ENCODE measurements around the gene AOAH. TPM values are rescaled to one million over a fixed set of nuclear protein-coding genes. Genes with fewer than 3 reads are reported as not detected.

Gene AOAH
- total RNA-seq, 6 experiments from 2014 or later, result not detected

- no peak for TF ChIP-seq CTCF (IDR thresholded peaks at IDR 0.05)
- peaks cover 4% of the 10 kb centered on the region for H3K27me3 Mint-ChIP-seq (ENCODE audit: insufficient read depth)
- H3K27ac Mint-ChIP-seq, result no peak overlapping the region
- H3K9me3 Mint-ChIP-seq, result no peaks in the 10 kb centered on the region
- H3K4me3 Mint-ChIP-seq, result no peak overlapping the region
- no peaks in the 10 kb centered on the region for H3K4me1 Mint-ChIP-seq (ENCODE audit: low read depth)
- no peaks in the 10 kb centered on the region for H3K36me3 Mint-ChIP-seq (ENCODE audit: low read depth)
- no peak for DNase-seq
Measured at GRCh38 chr7:36606153-36606975, 117.9 kb downstream of the AOAH start.

- Mint-ChIP-seq H3K36me3 (ENCODE audit: low read depth) (no peaks in the 10 kb centered on the region), H3K4me3 (no peak overlapping the region), H3K27ac (no peak overlapping the region), H3K9me3 (no peaks in the 10 kb centered on the region), H3K4me1 (ENCODE audit: low read depth) (no peaks in the 10 kb centered on the region), H3K27me3 (ENCODE audit: insufficient read depth) (peaks cover 4% of the 10 kb centered on the region)
- TF ChIP-seq CTCF (IDR thresholded peaks at IDR 0.05), result no peak
- DNase-seq, result no peak
Measured at GRCh38 chr7:36605261-36606051, 118.8 kb downstream of the AOAH start.

- Mint-ChIP-seq H3K4me1 (ENCODE audit: low read depth) (no peaks in the 10 kb centered on the region), H3K27ac (no peak overlapping the region), H3K27me3 (ENCODE audit: insufficient read depth) (peaks cover 4% of the 10 kb centered on the region), H3K36me3 (ENCODE audit: low read depth) (no peaks in the 10 kb centered on the region), H3K9me3 (no peaks in the 10 kb centered on the region), H3K4me3 (no peak overlapping the region)
- TF ChIP-seq CTCF (IDR thresholded peaks at IDR 0.05), result no peak
- no peak for DNase-seq
Measured at GRCh38 chr7:36604806-36605205, 119.5 kb downstream of the AOAH start.

- DNase-seq, result no peak
- H3K4me1 Mint-ChIP-seq (ENCODE audit: low read depth), result no peaks in the 10 kb centered on the region
- no peak for TF ChIP-seq CTCF (IDR thresholded peaks at IDR 0.05)
- peaks cover 3% of the 10 kb centered on the region for H3K27me3 Mint-ChIP-seq (ENCODE audit: insufficient read depth)
- no peak overlapping the region for H3K4me3 Mint-ChIP-seq
- no peaks in the 10 kb centered on the region for H3K9me3 Mint-ChIP-seq
- no peak overlapping the region for H3K27ac Mint-ChIP-seq
- no peaks in the 10 kb centered on the region for H3K36me3 Mint-ChIP-seq (ENCODE audit: low read depth)
Measured at GRCh38 chr7:36602934-36603887, 121.1 kb downstream of the AOAH start.

GRCh38 chr7:36602511-36602910 lies 121.8 kb downstream of the AOAH start:
- no peaks in the 10 kb centered on the region; the same call in 1 of the 2 replicates for H3K27me3 Mint-ChIP-seq (ENCODE audit: insufficient read depth)
- no peak overlapping the region for H3K27ac Mint-ChIP-seq
- no peaks in the 10 kb centered on the region for H3K4me1 Mint-ChIP-seq (ENCODE audit: low read depth)
- no peak for TF ChIP-seq CTCF (IDR thresholded peaks at IDR 0.05)
- no peak for DNase-seq
- H3K4me3 Mint-ChIP-seq, result no peak overlapping the region
- H3K9me3 Mint-ChIP-seq, result no peaks in the 10 kb centered on the region
- no peaks in the 10 kb centered on the region for H3K36me3 Mint-ChIP-seq (ENCODE audit: low read depth)

All from HFFc6 (cell line).